ENCODE results near the gene F5. TPM values are rescaled to one million over a fixed set of nuclear protein-coding genes. Genes with fewer than 3 reads are reported as not detected.

F5 gene
- not detected for polyA plus RNA-seq (2013, experiment 1 of 4)
- 0.14 TPM for polyA plus RNA-seq (2013, experiment 2 of 4)
- not detected for polyA plus RNA-seq (2013, experiment 3 of 4)
- polyA plus RNA-seq (2013, experiment 4 of 4), result 0.16 TPM

DNA sequence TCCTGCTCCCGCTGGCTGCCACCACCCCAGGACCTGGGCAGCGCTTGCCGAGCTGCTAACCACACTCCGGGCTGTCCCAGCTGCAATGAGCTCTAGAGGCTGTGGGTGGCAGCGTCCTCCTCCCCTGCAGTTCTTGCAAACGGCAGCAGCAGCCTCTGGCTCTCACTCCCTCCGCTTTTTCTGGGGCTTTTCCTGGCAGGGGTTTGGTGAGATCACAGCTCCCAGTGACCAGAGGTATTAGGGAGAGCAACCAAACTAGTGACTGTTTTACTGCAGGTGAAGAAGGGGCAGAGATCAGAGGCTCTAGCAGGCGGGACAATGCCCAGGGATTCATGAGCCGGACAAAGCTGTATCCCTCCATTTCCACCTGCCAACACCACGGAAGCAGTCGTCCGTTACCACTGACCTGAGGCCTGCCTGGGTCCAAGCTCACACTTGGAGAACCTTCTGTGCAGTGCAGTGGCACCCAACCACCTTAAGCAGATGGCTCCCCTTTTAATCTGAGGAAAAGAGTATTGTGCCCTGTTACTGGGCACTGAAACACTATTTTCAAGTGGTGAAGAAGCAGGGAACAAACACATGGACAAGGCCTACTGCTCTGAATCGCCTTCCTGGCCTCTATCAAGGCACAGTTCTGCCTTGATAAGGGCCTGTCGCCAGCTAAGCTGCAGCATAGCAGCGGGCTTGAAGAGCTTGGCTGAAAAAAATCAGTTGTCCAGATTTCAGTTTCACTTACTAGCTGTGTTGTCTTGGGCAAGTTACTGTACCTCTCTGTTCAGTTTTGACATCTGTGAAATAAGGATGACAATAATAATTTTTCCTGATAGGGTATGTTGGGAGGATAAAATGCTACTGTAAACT is at the start of gene F5:
Gene F5, minus strand, starts transcription at position 87 of the 861 bp plus-strand sequence. CDS start 95 bp downstream, outside the sequence.
- 46% methylated on average over 15 of the region's 15 CpGs for whole genome bisulfite sequencing, 2 experiments
- no peak within 1 kb of the TSS for H3K27ac ChIP-seq (ENCODE audit: insufficient read depth, low read depth, low read length, poor library complexity, severe bottlenecking)
- H3K4me1 ChIP-seq (ENCODE audit: control insufficient read depth, insufficient read depth, low read length), result peaks cover 4% of the 10 kb centered on the region
- no peaks in the 10 kb centered on the region for H3K9me3 ChIP-seq (ENCODE audit: control insufficient read depth, low read length)
- H3K27me3 ChIP-seq (ENCODE audit: control insufficient read depth, insufficient read depth, low read length, poor library complexity, severe bottlenecking), result peaks cover 8% of the 10 kb centered on the region
- H3K36me3 ChIP-seq (ENCODE audit: control insufficient read depth, insufficient read depth, low read length), result no peaks in the 10 kb centered on the region
- no peak within 1 kb of the TSS for H3K4me3 ChIP-seq (ENCODE audit: insufficient read depth, low read depth, low read length)

DNA sequence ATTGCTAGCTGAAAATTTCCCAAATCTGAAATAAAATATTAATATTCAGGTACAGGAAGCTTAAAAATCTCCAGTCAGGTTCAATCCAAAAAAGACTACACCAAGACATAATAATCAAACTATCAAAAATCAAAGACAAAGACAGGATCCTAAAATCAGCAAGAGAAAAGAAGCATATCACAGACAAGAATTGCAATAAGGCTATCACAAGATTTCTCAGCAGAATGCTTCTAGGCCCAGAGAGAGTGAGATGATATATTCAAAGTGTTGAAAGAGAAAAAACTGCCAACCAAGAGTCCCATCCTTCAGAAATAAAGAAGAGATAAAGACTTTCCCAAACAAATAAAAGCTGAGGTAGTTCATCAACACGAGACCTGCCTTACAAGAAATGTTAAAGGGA is 48.6 kb upstream of the F5 start:
- Histone ChIP-seq H3K36me3 (ENCODE audit: control insufficient read depth, insufficient read depth, low read length) (no peaks in the 10 kb centered on the region), H3K4me1 (ENCODE audit: control insufficient read depth, insufficient read depth, low read length) (no peaks in the 10 kb centered on the region), H3K27ac (ENCODE audit: insufficient read depth, low read depth, low read length, poor library complexity, severe bottlenecking) (no peak overlapping the region), H3K9me3 (ENCODE audit: control insufficient read depth, low read length) (no peaks in the 10 kb centered on the region), H3K4me3 (ENCODE audit: insufficient read depth, low read depth, low read length) (no peak overlapping the region), H3K27me3 (ENCODE audit: control insufficient read depth, insufficient read depth, low read length, poor library complexity, severe bottlenecking) (no peaks in the 10 kb centered on the region)
- WGBS, 2 experiments, result 100% methylated on average over 1 of the region's 1 CpG; no CpG with 5 or more reads in 1 of the 2 experiments

DNA sequence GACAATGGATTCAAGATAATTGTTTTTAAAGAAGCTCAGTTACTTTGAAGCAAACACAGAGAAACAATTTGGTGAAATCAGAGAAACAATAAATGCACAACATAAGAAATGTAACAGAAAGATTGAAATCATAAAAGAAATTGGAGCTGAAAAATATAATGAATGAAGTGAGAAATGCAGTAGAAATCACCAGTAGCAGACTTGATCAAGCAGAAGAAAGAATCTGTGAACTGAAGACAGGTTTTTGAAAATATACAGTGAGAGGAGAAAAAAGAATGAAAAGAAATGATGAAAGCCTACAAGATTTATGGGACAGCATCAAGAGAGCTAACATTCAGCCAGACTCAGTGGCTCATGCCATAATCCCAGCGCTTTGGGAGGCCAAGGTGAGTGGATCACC is 47.9 kb upstream of the F5 start:
- no peak overlapping the region for H3K4me3 ChIP-seq (ENCODE audit: insufficient read depth, low read depth, low read length)
- no peaks in the 10 kb centered on the region for H3K4me1 ChIP-seq (ENCODE audit: control insufficient read depth, insufficient read depth, low read length)
- no peaks in the 10 kb centered on the region for H3K36me3 ChIP-seq (ENCODE audit: control insufficient read depth, insufficient read depth, low read length)
- H3K27me3 ChIP-seq (ENCODE audit: control insufficient read depth, insufficient read depth, low read length, poor library complexity, severe bottlenecking), result no peaks in the 10 kb centered on the region
- H3K9me3 ChIP-seq (ENCODE audit: control insufficient read depth, low read length), result no peaks in the 10 kb centered on the region
- 85 to 91% methylated on average over 1 of the region's 1 CpG for WGBS, 2 experiments
- no peak overlapping the region for H3K27ac ChIP-seq (ENCODE audit: insufficient read depth, low read depth, low read length, poor library complexity, severe bottlenecking)

DNA sequence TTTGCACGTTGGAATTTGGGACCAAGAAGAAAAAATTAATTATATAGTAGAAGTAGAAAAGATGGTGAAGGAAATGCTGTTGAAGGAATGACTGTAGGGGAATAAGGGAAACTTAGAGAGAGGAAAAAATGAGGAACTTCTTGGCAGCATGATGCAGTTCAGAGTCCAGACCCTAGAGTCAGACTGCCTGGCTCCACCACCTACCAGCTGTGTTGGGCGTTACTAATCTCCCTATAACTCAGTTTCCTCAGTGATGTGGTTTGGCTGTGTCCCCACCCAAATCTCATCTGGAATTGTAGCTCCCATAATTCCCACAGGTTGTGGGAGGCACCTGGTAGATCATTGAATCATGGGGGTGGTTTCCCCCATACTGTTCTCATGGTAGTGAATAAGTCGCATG is 45.0 kb upstream of the F5 start:
- H3K9me3 ChIP-seq (ENCODE audit: control insufficient read depth, low read length), result no peaks in the 10 kb centered on the region
- H3K27me3 ChIP-seq (ENCODE audit: control insufficient read depth, insufficient read depth, low read length, poor library complexity, severe bottlenecking), result no peaks in the 10 kb centered on the region
- H3K4me1 ChIP-seq (ENCODE audit: control insufficient read depth, insufficient read depth, low read length), result no peaks in the 10 kb centered on the region
- H3K36me3 ChIP-seq (ENCODE audit: control insufficient read depth, insufficient read depth, low read length), result no peaks in the 10 kb centered on the region
- H3K4me3 ChIP-seq (ENCODE audit: insufficient read depth, low read depth, low read length), result no peak overlapping the region
- WGBS, 2 experiments, result 91 to 92% methylated on average over 3 of the region's 3 CpGs
- H3K27ac ChIP-seq (ENCODE audit: insufficient read depth, low read depth, low read length, poor library complexity, severe bottlenecking), result no peak overlapping the region

DNA sequence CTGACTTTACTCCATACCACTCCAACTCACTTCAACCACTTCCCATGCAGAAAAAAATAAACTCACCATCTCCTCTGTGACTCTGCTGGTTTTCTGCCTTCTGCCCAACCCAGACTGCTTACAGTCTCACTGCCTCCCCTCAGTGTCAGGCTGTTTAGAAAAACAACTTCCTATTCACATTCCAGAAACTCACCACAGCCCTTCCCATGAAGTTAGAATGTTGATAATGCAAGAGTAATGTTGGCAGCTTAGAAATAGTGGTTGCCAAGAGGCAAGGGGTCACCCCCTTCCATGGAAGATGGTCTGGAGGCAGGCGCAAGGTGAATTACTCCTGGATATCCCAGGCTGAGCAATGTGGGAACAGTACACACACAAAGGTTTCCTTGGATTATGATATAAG is 43.7 kb upstream of the F5 start, which contains the start of gene SELP:
Gene SELP, minus strand, starts transcription at position 119 of the 400 bp plus-strand sequence. Its CDS starts 50 bp downstream, at position 69.
- 92 to 100% methylated on average over 1 of the region's 1 CpG for WGBS, 2 experiments
- no peak within 1 kb of the TSS for H3K4me3 ChIP-seq (ENCODE audit: insufficient read depth, low read depth, low read length)
- no peaks in the 10 kb centered on the region for H3K27me3 ChIP-seq (ENCODE audit: control insufficient read depth, insufficient read depth, low read length, poor library complexity, severe bottlenecking)
- no peaks in the 10 kb centered on the region for H3K4me1 ChIP-seq (ENCODE audit: control insufficient read depth, insufficient read depth, low read length)
- H3K9me3 ChIP-seq (ENCODE audit: control insufficient read depth, low read length), result no peaks in the 10 kb centered on the region
- no peaks in the 10 kb centered on the region for H3K36me3 ChIP-seq (ENCODE audit: control insufficient read depth, insufficient read depth, low read length)
- H3K27ac ChIP-seq (ENCODE audit: insufficient read depth, low read depth, low read length, poor library complexity, severe bottlenecking), result no peak within 1 kb of the TSS

DNA sequence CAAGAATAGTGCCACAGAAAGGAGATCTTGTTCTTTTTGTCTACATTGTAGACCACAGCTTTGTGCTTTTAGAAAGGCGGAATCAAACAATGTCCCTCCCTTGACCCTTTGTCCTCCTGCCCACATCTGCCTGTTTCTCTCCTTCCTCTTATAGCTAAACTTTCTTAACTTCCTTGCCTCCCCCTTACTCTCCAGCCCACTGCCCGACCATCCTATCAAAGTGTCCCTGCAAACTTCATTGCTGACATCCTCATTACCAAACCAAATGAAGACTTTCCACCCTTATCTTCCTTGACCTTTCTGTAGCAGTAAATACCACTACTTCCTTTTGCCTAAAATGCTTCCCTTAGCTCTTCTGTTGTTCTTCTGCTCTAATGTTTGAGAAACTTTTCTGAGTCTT is 38.6 kb upstream of the F5 start:
- Histone ChIP-seq H3K9me3 (ENCODE audit: control insufficient read depth, low read length) (no peaks in the 10 kb centered on the region), H3K27ac (ENCODE audit: insufficient read depth, low read depth, low read length, poor library complexity, severe bottlenecking) (no peak overlapping the region), H3K4me3 (ENCODE audit: insufficient read depth, low read depth, low read length) (no peak overlapping the region), H3K4me1 (ENCODE audit: control insufficient read depth, insufficient read depth, low read length) (no peaks in the 10 kb centered on the region), H3K27me3 (ENCODE audit: control insufficient read depth, insufficient read depth, low read length, poor library complexity, severe bottlenecking) (no peaks in the 10 kb centered on the region), H3K36me3 (ENCODE audit: control insufficient read depth, insufficient read depth, low read length) (no peaks in the 10 kb centered on the region)
- 76 to 81% methylated on average over 2 of the region's 2 CpGs for WGBS, 2 experiments

DNA sequence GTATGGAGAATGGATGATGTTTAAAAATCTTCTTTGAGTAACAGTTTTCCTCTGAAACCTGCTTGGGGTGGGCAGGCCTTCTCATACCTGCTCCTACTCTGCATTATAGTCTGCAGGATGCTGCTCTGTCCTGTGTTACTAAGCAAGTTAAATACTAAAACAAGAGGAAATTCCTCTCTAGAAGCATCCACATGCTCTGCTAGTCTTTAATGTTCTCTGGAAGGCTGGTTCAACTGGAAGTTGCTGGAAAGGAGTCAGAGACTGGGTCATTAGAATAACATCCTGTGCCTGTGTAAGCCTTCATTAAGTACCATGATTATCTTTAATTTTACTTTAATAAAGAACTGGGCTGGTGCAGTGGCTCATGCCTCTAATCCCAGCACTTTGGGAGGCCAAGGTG is 37.8 kb upstream of the F5 start:
- Histone ChIP-seq H3K9me3 (ENCODE audit: control insufficient read depth, low read length) (no peaks in the 10 kb centered on the region), H3K4me1 (ENCODE audit: control insufficient read depth, insufficient read depth, low read length) (no peaks in the 10 kb centered on the region), H3K4me3 (ENCODE audit: insufficient read depth, low read depth, low read length) (no peak overlapping the region), H3K36me3 (ENCODE audit: control insufficient read depth, insufficient read depth, low read length) (no peaks in the 10 kb centered on the region), H3K27ac (ENCODE audit: insufficient read depth, low read depth, low read length, poor library complexity, severe bottlenecking) (no peak overlapping the region), H3K27me3 (ENCODE audit: control insufficient read depth, insufficient read depth, low read length, poor library complexity, severe bottlenecking) (no peaks in the 10 kb centered on the region)

DNA sequence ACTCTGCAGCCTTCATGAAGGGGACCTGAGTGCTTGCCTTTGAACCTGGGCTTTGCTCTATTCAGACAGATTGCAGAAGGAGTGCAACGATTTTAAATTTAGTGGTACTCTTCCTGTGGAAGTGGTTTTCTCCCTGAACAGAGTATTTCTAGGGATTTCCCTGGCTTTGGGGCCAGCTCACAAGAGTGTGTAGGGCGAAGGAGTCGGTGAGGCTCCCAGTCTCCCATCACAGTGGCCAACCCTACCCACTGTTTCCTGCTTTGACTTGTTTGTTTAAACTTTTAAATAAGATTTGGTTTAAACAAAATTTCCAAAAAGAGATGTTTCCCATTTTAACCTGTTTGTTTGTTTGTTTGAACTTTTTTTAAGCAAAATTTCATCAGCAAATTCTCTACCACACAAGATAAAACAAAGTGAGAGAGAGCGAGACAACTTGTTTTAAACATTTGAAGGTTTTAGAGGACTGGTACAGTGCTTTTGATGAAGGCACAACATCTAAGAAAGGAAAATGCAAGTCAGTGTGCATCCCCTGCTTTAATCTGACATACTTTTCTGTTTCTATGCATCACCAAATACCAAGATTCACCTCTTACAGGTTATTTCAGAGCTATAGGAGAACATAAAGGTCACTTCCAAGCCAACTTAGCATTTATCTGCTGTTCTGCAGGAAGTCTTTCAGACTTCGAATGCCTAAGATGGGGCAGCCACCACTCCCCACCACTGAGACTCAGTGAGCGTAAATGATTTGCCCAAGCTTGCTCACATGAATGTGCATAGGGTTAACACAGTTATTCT is 37.0 kb upstream of the F5 start:
- Histone ChIP-seq H3K27me3 (ENCODE audit: control insufficient read depth, insufficient read depth, low read length, poor library complexity, severe bottlenecking) (no peaks in the 10 kb centered on the region), H3K27ac (ENCODE audit: insufficient read depth, low read depth, low read length, poor library complexity, severe bottlenecking) (no peak overlapping the region), H3K36me3 (ENCODE audit: control insufficient read depth, insufficient read depth, low read length) (no peaks in the 10 kb centered on the region), H3K4me1 (ENCODE audit: control insufficient read depth, insufficient read depth, low read length) (no peaks in the 10 kb centered on the region), H3K9me3 (ENCODE audit: control insufficient read depth, low read length) (no peaks in the 10 kb centered on the region), H3K4me3 (ENCODE audit: insufficient read depth, low read depth, low read length) (no peak overlapping the region)
- 87 to 93% methylated on average over 5 to 6 of the region's 6 CpGs for WGBS, 2 experiments

DNA sequence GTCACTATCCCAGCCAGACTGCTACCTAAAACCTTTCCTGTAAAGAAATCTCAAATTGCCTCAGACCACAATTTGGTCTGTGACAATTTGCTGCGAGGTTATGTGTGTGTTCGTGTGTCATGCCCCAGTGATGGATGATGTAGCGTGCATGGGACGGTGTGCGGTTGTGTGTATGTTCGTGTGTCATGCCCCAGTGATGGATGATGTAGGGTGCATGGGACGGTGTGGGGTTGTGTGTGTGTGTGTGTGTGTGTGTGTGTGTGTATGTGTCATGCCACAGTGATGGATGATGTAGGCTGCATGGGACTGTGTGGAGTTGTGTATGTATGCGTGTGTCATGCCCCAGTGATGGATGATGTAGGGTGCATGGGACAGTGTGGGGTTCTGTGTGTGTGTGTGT is 34.3 kb upstream of the F5 start:
- no peak overlapping the region for H3K27ac ChIP-seq (ENCODE audit: insufficient read depth, low read depth, low read length, poor library complexity, severe bottlenecking)
- no peaks in the 10 kb centered on the region for H3K36me3 ChIP-seq (ENCODE audit: control insufficient read depth, insufficient read depth, low read length)
- 97% methylated on average over 8 of the region's 8 CpGs for WGBS, 2 experiments
- no peaks in the 10 kb centered on the region for H3K4me1 ChIP-seq (ENCODE audit: control insufficient read depth, insufficient read depth, low read length)
- H3K27me3 ChIP-seq (ENCODE audit: control insufficient read depth, insufficient read depth, low read length, poor library complexity, severe bottlenecking), result no peaks in the 10 kb centered on the region
- H3K9me3 ChIP-seq (ENCODE audit: control insufficient read depth, low read length), result no peaks in the 10 kb centered on the region
- H3K4me3 ChIP-seq (ENCODE audit: insufficient read depth, low read depth, low read length), result no peak overlapping the region

DNA sequence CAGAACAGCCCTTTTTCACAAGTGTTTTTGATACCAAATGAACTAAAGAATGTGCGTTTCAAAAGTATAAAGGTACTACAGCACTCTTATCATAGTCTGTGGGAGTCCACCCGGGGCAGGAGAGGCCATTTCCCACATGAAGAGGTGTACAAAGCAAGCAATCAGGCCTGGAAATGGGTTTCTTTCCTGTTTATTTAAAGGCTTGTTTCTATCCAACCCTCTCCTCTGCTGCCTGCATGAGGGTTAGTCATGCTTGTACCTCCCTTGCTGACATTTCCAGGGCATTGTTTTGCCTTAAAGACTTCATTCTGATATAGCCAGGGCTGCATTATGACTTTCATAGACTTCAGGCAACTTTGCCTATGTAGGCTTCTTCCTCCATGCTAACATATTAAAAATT is 32.1 kb upstream of the F5 start:
- Histone ChIP-seq H3K36me3 (ENCODE audit: control insufficient read depth, insufficient read depth, low read length) (no peaks in the 10 kb centered on the region), H3K4me3 (ENCODE audit: insufficient read depth, low read depth, low read length) (no peak overlapping the region), H3K9me3 (ENCODE audit: control insufficient read depth, low read length) (no peaks in the 10 kb centered on the region), H3K27ac (ENCODE audit: insufficient read depth, low read depth, low read length, poor library complexity, severe bottlenecking) (no peak overlapping the region), H3K27me3 (ENCODE audit: control insufficient read depth, insufficient read depth, low read length, poor library complexity, severe bottlenecking) (no peaks in the 10 kb centered on the region), H3K4me1 (ENCODE audit: control insufficient read depth, insufficient read depth, low read length) (no peaks in the 10 kb centered on the region)
- 84 to 90% methylated on average over 2 of the region's 2 CpGs for WGBS, 2 experiments

Data from ectodermal cell (in vitro differentiated cells).